Chondrocyte (in vitro differentiated cells): ENCODE data around the gene A3GALT2. TPM values are rescaled to one million over a fixed set of nuclear protein-coding genes. Genes with fewer than 3 reads are reported as not detected.

Source experiments
- DNase-seq: peaks from one replicate; pipeline ENCODE4 v3.0.0; 2021; ENCODE audit warnings: mixed read lengths, low spot score
- H3K27ac Mint-ChIP-seq: one replicate; pipeline ENCODE4 v1.8.0; 2021; ENCODE audit warnings: mild to moderate bottlenecking, moderate library complexity, mixed read lengths; ENCODE audit not compliant: unreplicated experiment
- H3K27me3 Mint-ChIP-seq: 2 replicates; pipeline ENCODE4 v1.8.0; 2021; ENCODE audit warnings: low read depth, mixed read lengths
- H3K36me3 Mint-ChIP-seq: 2 replicates; pipeline ENCODE4 v1.8.0; 2021; ENCODE audit warnings: low read depth, mixed read lengths
- H3K4me1 Mint-ChIP-seq: 2 replicates; pipeline ENCODE4 v1.8.0; 2021; ENCODE audit warnings: low read depth, mild to moderate bottlenecking, mixed read lengths
- H3K4me3 Mint-ChIP-seq: one replicate; pipeline ENCODE4 v1.8.0; 2021; ENCODE audit warnings: mild to moderate bottlenecking, moderate library complexity, mixed read lengths; ENCODE audit not compliant: unreplicated experiment
- H3K9me3 Mint-ChIP-seq: 2 replicates; pipeline ENCODE4 v1.8.0; 2021; ENCODE audit warnings: low read depth, mixed read lengths
- CTCF ChIP-seq: fragments of 200-600 bp; sonication (generic); IDR thresholded peaks from 2 replicates; pipeline ENCODE4 v1.5.0; 2021; ENCODE audit warnings: antibody characterized with exemption, mild to moderate bottlenecking, moderate library complexity
- total RNA-seq: library from RNA; stranded (reverse); gene quantifications from 3 replicates; pipeline ENCODE4 v1.2.1, GENCODE V29; 2021

A3GALT2 gene
- total RNA-seq, 1 donor from 2014 or later, result 0.27 TPM

- Mint-ChIP-seq H3K36me3 (peaks cover 8% of the 10 kb centered on the region), H3K9me3 (no peaks in the 10 kb centered on the region), H3K27me3 (no peaks in the 10 kb centered on the region), H3K4me3 (no peak overlapping the region), H3K27ac (peak overlapping the region; percentile 61), H3K4me1 (peaks cover 75% of the 10 kb centered on the region)
- DNase-seq, result no peak
- no peak for TF ChIP-seq CTCF
These were observed 54.9 kb downstream of the A3GALT2 start for GRCh38 chr1:33265780-33266605.

- no peak for TF ChIP-seq CTCF
- DNase-seq, result no peak
- Mint-ChIP-seq H3K4me3 (no peak overlapping the region), H3K27me3 (no peaks in the 10 kb centered on the region), H3K4me1 (peaks cover 86% of the 10 kb centered on the region), H3K36me3 (peaks cover 4% of the 10 kb centered on the region), H3K9me3 (no peaks in the 10 kb centered on the region), H3K27ac (peak overlapping the region; percentile 36)
These were observed 56.9 kb downstream of the A3GALT2 start for GRCh38 chr1:33263890-33264504.

GRCh38 chr1:33261344-33261743 is 59.6 kb downstream of the A3GALT2 start:
- Mint-ChIP-seq H3K4me1 (peaks cover 73% of the 10 kb centered on the region), H3K9me3 (no peaks in the 10 kb centered on the region), H3K27me3 (no peaks in the 10 kb centered on the region), H3K4me3 (no peak overlapping the region), H3K36me3 (peaks cover 4% of the 10 kb centered on the region), H3K27ac (peak overlapping the region; percentile 60)
- TF ChIP-seq CTCF, result no peak
- DNase-seq, result no peak

- TF ChIP-seq CTCF, result no peak
- H3K4me3 Mint-ChIP-seq, result no peak overlapping the region
- H3K36me3 Mint-ChIP-seq, result peaks cover 4% of the 10 kb centered on the region
- H3K9me3 Mint-ChIP-seq, result no peaks in the 10 kb centered on the region
- H3K4me1 Mint-ChIP-seq, result peaks cover 65% of the 10 kb centered on the region
- peak overlapping the region; percentile 52 for H3K27ac Mint-ChIP-seq
- no peaks in the 10 kb centered on the region for H3K27me3 Mint-ChIP-seq
- DNase-seq, result no peak
These were observed 60.5 kb downstream of the A3GALT2 start for GRCh38 chr1:33260439-33260838.

GRCh38 chr1:33259879-33260278 is 61.0 kb downstream of the A3GALT2 start:
- Mint-ChIP-seq H3K4me1 (peaks cover 64% of the 10 kb centered on the region), H3K27ac (peak overlapping the region; percentile 60), H3K9me3 (no peaks in the 10 kb centered on the region), H3K4me3 (no peak overlapping the region), H3K36me3 (peaks cover 4% of the 10 kb centered on the region), H3K27me3 (no peaks in the 10 kb centered on the region)
- TF ChIP-seq CTCF, result no peak
- no peak for DNase-seq
